HEK293T (cell line): ENCODE results near the gene ARPC1B.

Experiments used
- ARNT ChIP-seq: fragments of 450-650 bp; IDR thresholded peaks from 2 replicates; pipeline ENCODE4 v1.6.1; 2017; ENCODE audit warnings: mild to moderate bottlenecking
- BHLHE40 ChIP-seq: fragments of 450-650 bp; IDR thresholded peaks from 2 replicates; pipeline ENCODE4 v1.6.1; 2016; ENCODE audit warnings: mild to moderate bottlenecking, moderate library complexity, borderline replicate concordance
- CTBP1 ChIP-seq: fragments of 450-650 bp; IDR thresholded peaks from 2 replicates; pipeline ENCODE4 v1.6.1; 2016; ENCODE audit warnings: borderline replicate concordance
- ELF4 ChIP-seq: fragments of 450-650 bp; IDR thresholded peaks from 2 replicates; pipeline ENCODE4 v1.6.1; 2017; ENCODE audit warnings: antibody characterized with exemption
- FOXA1 ChIP-seq: fragments of 450-650 bp; IDR thresholded peaks from 2 replicates; pipeline ENCODE4 v1.6.1; 2016; ENCODE audit warnings: mild to moderate bottlenecking
- FOXK2 ChIP-seq: fragments of 450-650 bp; IDR thresholded peaks from 2 replicates; pipeline ENCODE4 v1.6.1; 2016; ENCODE audit warnings: mild to moderate bottlenecking
- FOXM1 ChIP-seq: fragments of 450-650 bp; IDR thresholded peaks from 2 replicates; pipeline ENCODE4 v1.6.1; 2017; ENCODE audit warnings: mild to moderate bottlenecking, borderline replicate concordance
- HDGF ChIP-seq: fragments of 450-650 bp; IDR thresholded peaks from 2 replicates; pipeline ENCODE4 v1.6.1; 2017; ENCODE audit warnings: antibody characterized with exemption, borderline replicate concordance
- LEF1 ChIP-seq: fragments of 450-650 bp; IDR thresholded peaks from 2 replicates; pipeline ENCODE4 v1.6.1; 2017; ENCODE audit warnings: mild to moderate bottlenecking, borderline replicate concordance
- NFRKB ChIP-seq: fragments of 450-650 bp; IDR thresholded peaks from 2 replicates; pipeline ENCODE4 v1.6.1; 2016; ENCODE audit warnings: mild to moderate bottlenecking, moderate library complexity
- SP1 ChIP-seq: fragments of 450-650 bp; IDR thresholded peaks from 2 replicates; pipeline ENCODE4 v1.6.1; 2017
- SUZ12 ChIP-seq: fragments of 450-650 bp; IDR thresholded peaks from 2 replicates; pipeline ENCODE4 v1.6.1; 2016; ENCODE audit warnings: mild to moderate bottlenecking
- TARDBP ChIP-seq: fragments of 450-650 bp; IDR thresholded peaks from 2 replicates; pipeline ENCODE4 v1.6.1; 2016
- TF ChIP-seq, protein P1 (sequence below): fragments of 450-650 bp; IDR thresholded peaks from 2 replicates; pipeline ENCODE4 v1.6.1; 2016

DNA sequence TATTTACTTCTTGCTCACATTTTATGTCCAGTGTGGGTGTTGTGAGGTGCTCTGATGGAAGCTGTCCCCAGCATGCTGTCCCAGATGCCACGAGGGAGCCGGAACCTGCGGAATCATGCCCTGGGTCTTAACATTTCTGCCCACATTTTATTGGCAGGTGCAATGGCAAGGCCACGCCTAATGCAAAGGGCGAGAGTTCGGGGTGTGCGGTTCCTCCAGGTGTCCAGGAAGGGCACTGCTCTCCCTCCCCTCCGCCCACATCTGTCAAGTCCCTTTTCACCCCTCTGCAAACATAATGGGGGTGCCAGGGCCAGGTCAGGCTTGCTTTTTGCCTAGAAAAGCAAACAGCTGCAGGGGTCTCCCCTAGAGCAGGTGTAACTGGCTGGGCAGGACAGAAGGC is 17.5 kb downstream of the ARPC1B start:
- TF ChIP-seq TARDBP (no peak), HDGF (no peak), BHLHE40 (no peak), SP1 (no peak), NFRKB (no peak), FOXA1 (no peak), SUZ12 (no peak), FOXM1 (no peak), FOXK2 (no peak), LEF1 (no peak), ARNT (no peak), CTBP1 (no peak), ELF4 (no peak)
- TF ChIP-seq, protein P1, sequence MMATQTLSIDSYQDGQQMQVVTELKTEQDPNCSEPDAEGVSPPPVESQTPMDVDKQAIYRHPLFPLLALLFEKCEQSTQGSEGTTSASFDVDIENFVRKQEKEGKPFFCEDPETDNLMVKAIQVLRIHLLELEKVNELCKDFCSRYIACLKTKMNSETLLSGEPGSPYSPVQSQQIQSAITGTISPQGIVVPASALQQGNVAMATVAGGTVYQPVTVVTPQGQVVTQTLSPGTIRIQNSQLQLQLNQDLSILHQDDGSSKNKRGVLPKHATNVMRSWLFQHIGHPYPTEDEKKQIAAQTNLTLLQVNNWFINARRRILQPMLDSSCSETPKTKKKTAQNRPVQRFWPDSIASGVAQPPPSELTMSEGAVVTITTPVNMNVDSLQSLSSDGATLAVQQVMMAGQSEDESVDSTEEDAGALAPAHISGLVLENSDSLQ: no peak
